ENCODE results near the gene GAS7. TPM values are rescaled to one million over a fixed set of nuclear protein-coding genes. Genes with fewer than 3 reads are reported as not detected.

Gene GAS7
- total and polyA plus RNA-seq, 3 experiments from 2014 or later, result 1.9 to 4.4 (median 3.3) TPM

- Mint-ChIP-seq H3K27me3 (peaks cover 0 to 2% of the 10 kb centered on the region in 2 donors), H3K4me3 (no peak overlapping the region), H3K4me1 (peaks cover 28 to 31% (median 30%) of the 10 kb centered on the region in 3 donors), H3K27ac (peak overlapping the region in 2 of 8 donors; percentile 52 to 71), H3K36me3 (peaks cover 0 to 5% (median 0%) of the 10 kb centered on the region in 3 donors), H3K9me3 (peaks cover 0 to 1% (median 0%) of the 10 kb centered on the region in 5 donors)
- H3K27ac ChIP-seq (ENCODE audit: low read depth, low read length), result no peak overlapping the region
- DNase-seq, result no peak
- no peaks in the 10 kb centered on the region for H3K9me3 ChIP-seq (ENCODE audit: low read length)
- H3K27me3 ChIP-seq (ENCODE audit: insufficient read depth, low read length, poor library complexity, severe bottlenecking), result no peaks in the 10 kb centered on the region
- H3K36me3 ChIP-seq (ENCODE audit: insufficient read depth, low read length), result no peaks in the 10 kb centered on the region
- ChIA-PET POLR2A (no interaction called here), CTCF (no interaction called here)
- peaks cover 8% of the 10 kb centered on the region for H3K4me1 ChIP-seq (ENCODE audit: insufficient read depth, low read length)
- H3K4me3 ChIP-seq (ENCODE audit: low read length), result no peak overlapping the region
These were observed 146.1 kb downstream of the GAS7 start for GRCh38 chr17:10052106-10052813.

GRCh38 chr17:10051112-10051511 lies 147.3 kb downstream of the GAS7 start:
- H3K27me3 ChIP-seq (ENCODE audit: insufficient read depth, low read length, poor library complexity, severe bottlenecking), result no peaks in the 10 kb centered on the region
- H3K4me1 ChIP-seq (ENCODE audit: insufficient read depth, low read length), result peaks cover 13% of the 10 kb centered on the region
- no peak overlapping the region for H3K27ac ChIP-seq (ENCODE audit: low read depth, low read length)
- H3K4me3 ChIP-seq (ENCODE audit: low read length), result no peak overlapping the region
- ChIA-PET POLR2A (no interaction called here), CTCF (no interaction called here)
- Mint-ChIP-seq H3K4me1 (peaks cover 37 to 40% (median 40%) of the 10 kb centered on the region in 3 donors), H3K36me3 (peaks cover 0 to 5% (median 0%) of the 10 kb centered on the region in 3 donors), H3K27ac (peak overlapping the region in 6 of 8 donors; percentile 11 to 84 (median 58)), H3K9me3 (peaks cover 0 to 1% (median 0%) of the 10 kb centered on the region in 5 donors), H3K4me3 (peak overlapping the region in 4 of 7 donors; percentile 39 to 77 (median 48)), H3K27me3 (peaks cover 0 to 2% of the 10 kb centered on the region in 2 donors)
- no peak for DNase-seq
- no peaks in the 10 kb centered on the region for H3K9me3 ChIP-seq (ENCODE audit: low read length)
- no peaks in the 10 kb centered on the region for H3K36me3 ChIP-seq (ENCODE audit: insufficient read depth, low read length)

GRCh38 chr17:10050597-10051101 lies 147.8 kb downstream of the GAS7 start:
- Histone ChIP-seq H3K27ac (ENCODE audit: low read depth, low read length) (no peak overlapping the region), H3K9me3 (ENCODE audit: low read length) (no peaks in the 10 kb centered on the region), H3K4me3 (ENCODE audit: low read length) (no peak overlapping the region), H3K36me3 (ENCODE audit: insufficient read depth, low read length) (no peaks in the 10 kb centered on the region), H3K27me3 (ENCODE audit: insufficient read depth, low read length, poor library complexity, severe bottlenecking) (no peaks in the 10 kb centered on the region), H3K4me1 (ENCODE audit: insufficient read depth, low read length) (peaks cover 13% of the 10 kb centered on the region)
- H3K27me3 Mint-ChIP-seq, result peaks cover 0 to 2% of the 10 kb centered on the region in 2 donors
- peak overlapping the region in 6 of 8 donors; percentile 39 to 94 (median 65) for H3K27ac Mint-ChIP-seq
- CTCF ChIA-PET, result no interaction called here
- no peak for DNase-seq
- H3K4me3 Mint-ChIP-seq, result peak overlapping the region in 4 of 7 donors; percentile 39 to 77 (median 48)
- H3K36me3 Mint-ChIP-seq, result peaks cover 0 to 3% (median 0%) of the 10 kb centered on the region in 3 donors
- H3K4me1 Mint-ChIP-seq, result peaks cover 41 to 45% (median 42%) of the 10 kb centered on the region in 3 donors
- POLR2A ChIA-PET, result no interaction called here
- H3K9me3 Mint-ChIP-seq, result peaks cover 0 to 1% (median 0%) of the 10 kb centered on the region in 5 donors

GRCh38 chr17:10048629-10049350 lies 149.6 kb downstream of the GAS7 start:
- Histone ChIP-seq H3K27ac (ENCODE audit: low read depth, low read length) (no peak overlapping the region), H3K4me3 (ENCODE audit: low read length) (no peak overlapping the region), H3K27me3 (ENCODE audit: insufficient read depth, low read length, poor library complexity, severe bottlenecking) (no peaks in the 10 kb centered on the region), H3K36me3 (ENCODE audit: insufficient read depth, low read length) (no peaks in the 10 kb centered on the region), H3K9me3 (ENCODE audit: low read length) (no peaks in the 10 kb centered on the region), H3K4me1 (ENCODE audit: insufficient read depth, low read length) (peaks cover 13% of the 10 kb centered on the region)
- ChIA-PET POLR2A (no interaction called here), CTCF (no interaction called here)
- Mint-ChIP-seq H3K36me3 (no peaks in the 10 kb centered on the region), H3K27me3 (no peaks in the 10 kb centered on the region), H3K27ac (no peak overlapping the region), H3K9me3 (peaks cover 0 to 1% (median 0%) of the 10 kb centered on the region in 5 donors), H3K4me3 (no peak overlapping the region), H3K4me1 (peaks cover 39 to 47% (median 44%) of the 10 kb centered on the region in 3 donors)
- DNase-seq, result no peak

GRCh38 chr17:10046786-10047785 lies 151.3 kb downstream of the GAS7 start:
- Histone ChIP-seq H3K36me3 (ENCODE audit: insufficient read depth, low read length) (no peaks in the 10 kb centered on the region), H3K4me3 (ENCODE audit: low read length) (no peak overlapping the region), H3K9me3 (ENCODE audit: low read length) (no peaks in the 10 kb centered on the region), H3K4me1 (ENCODE audit: insufficient read depth, low read length) (peaks cover 13% of the 10 kb centered on the region), H3K27ac (ENCODE audit: low read depth, low read length) (no peak overlapping the region), H3K27me3 (ENCODE audit: insufficient read depth, low read length, poor library complexity, severe bottlenecking) (no peaks in the 10 kb centered on the region)
- Mint-ChIP-seq H3K27ac (peak overlapping the region; percentile 23 to 92 (median 72)), H3K4me1 (peaks cover 35 to 43% (median 41%) of the 10 kb centered on the region in 3 donors), H3K9me3 (peaks cover 0 to 1% (median 0%) of the 10 kb centered on the region in 5 donors), H3K27me3 (no peaks in the 10 kb centered on the region), H3K4me3 (peak overlapping the region; percentile 33 to 83 (median 74)), H3K36me3 (no peaks in the 10 kb centered on the region)
- POLR2A ChIA-PET, result interaction anchor here (0.7 kb wide), 1 partner anchor 151 kb away, joined by 6 read pairs; the partner anchor contains the start of gene GAS7
- CTCF ChIA-PET, result no interaction called here
- DNase-seq, result no peak

- Mint-ChIP-seq H3K4me1 (peaks cover 30 to 38% (median 33%) of the 10 kb centered on the region in 3 donors), H3K36me3 (no peaks in the 10 kb centered on the region), H3K9me3 (peaks cover 0 to 1% (median 0%) of the 10 kb centered on the region in 5 donors), H3K4me3 (peak overlapping the region in 6 of 7 donors; percentile 59 to 83 (median 67)), H3K27me3 (no peaks in the 10 kb centered on the region), H3K27ac (peak overlapping the region in 5 of 8 donors; percentile 24 to 92 (median 40))
- H3K27me3 ChIP-seq (ENCODE audit: insufficient read depth, low read length, poor library complexity, severe bottlenecking), result no peaks in the 10 kb centered on the region
- H3K9me3 ChIP-seq (ENCODE audit: low read length), result no peaks in the 10 kb centered on the region
- no peak for DNase-seq
- ChIA-PET CTCF (no interaction called here), POLR2A (no interaction called here)
- no peak overlapping the region for H3K4me3 ChIP-seq (ENCODE audit: low read length)
- no peaks in the 10 kb centered on the region for H3K36me3 ChIP-seq (ENCODE audit: insufficient read depth, low read length)
- H3K27ac ChIP-seq (ENCODE audit: low read depth, low read length), result no peak overlapping the region
- peaks cover 13% of the 10 kb centered on the region for H3K4me1 ChIP-seq (ENCODE audit: insufficient read depth, low read length)
These were observed 152.3 kb downstream of the GAS7 start for GRCh38 chr17:10045871-10046658.

Data from CD8-positive, alpha-beta memory T cell (primary cell).